Peyer's patch (tissue), 4 donors: Measurements from ENCODE around the gene HACD2.

ENCODE experiments used
- POLR2A ChIP-seq, 2 donors: fragments of 450-650 bp; IDR thresholded peaks; one replicate each; pipeline ENCODE4 v1.5.1; 2017; ENCODE audit warnings: antibody characterized with exemption in 2 of 2, mild to moderate bottlenecking in 2 of 2, moderate library complexity in 2 of 2
- TF ChIP-seq, protein P1 (sequence below), 6 experiments: fragments of 450-650 bp in 4 of 6; fragments of 200-600 bp in 2 of 6; sonication (generic) in 1 of 6; IDR thresholded peaks; one replicate each; pipeline ENCODE4 v1.5.1; 2017 to 2019; ENCODE audit warnings: antibody characterized with exemption in 6 of 6, mild to moderate bottlenecking in 3 of 6, moderate library complexity in 1 of 6

DNA sequence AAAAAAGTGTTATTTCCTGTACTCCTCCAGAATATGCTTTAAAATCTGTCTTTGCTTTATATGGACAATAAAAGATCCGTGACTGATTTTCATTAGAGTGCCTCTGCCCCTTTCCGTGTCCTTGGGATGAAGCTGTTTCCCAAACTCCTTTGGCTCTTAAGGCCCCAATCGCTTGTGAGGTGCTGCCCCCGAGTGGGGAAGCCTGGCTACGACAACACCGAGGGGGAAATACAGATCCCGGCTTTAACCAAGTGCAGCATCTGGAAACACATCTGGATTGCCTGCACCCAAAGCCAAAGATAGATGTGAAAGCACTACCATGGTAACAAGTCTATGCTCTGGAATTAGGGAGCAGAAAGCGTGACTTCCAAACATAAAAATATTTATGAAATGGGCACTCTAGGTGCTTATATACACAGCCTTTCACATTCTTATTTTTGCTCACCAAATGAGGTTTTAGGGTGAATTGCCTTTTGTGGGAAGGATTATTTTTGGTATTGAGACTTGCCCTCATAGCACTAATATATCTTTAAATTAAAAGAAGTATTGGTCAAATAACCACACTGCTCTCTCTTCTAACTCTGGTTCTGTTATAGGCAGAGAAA is 95.4 kb downstream of the HACD2 start:
- TF ChIP-seq, protein P1, sequence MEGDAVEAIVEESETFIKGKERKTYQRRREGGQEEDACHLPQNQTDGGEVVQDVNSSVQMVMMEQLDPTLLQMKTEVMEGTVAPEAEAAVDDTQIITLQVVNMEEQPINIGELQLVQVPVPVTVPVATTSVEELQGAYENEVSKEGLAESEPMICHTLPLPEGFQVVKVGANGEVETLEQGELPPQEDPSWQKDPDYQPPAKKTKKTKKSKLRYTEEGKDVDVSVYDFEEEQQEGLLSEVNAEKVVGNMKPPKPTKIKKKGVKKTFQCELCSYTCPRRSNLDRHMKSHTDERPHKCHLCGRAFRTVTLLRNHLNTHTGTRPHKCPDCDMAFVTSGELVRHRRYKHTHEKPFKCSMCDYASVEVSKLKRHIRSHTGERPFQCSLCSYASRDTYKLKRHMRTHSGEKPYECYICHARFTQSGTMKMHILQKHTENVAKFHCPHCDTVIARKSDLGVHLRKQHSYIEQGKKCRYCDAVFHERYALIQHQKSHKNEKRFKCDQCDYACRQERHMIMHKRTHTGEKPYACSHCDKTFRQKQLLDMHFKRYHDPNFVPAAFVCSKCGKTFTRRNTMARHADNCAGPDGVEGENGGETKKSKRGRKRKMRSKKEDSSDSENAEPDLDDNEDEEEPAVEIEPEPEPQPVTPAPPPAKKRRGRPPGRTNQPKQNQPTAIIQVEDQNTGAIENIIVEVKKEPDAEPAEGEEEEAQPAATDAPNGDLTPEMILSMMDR (IDR thresholded peaks at IDR 0.05) = peak; percentile 14 to 81 (median 72)
- TF ChIP-seq POLR2A (IDR thresholded peaks at IDR 0.05) = no peak
